ENCODE measurements around the gene GLIS2. TPM values are rescaled to one million over a fixed set of nuclear protein-coding genes. Genes with fewer than 3 reads are reported as not detected.
"Not testable (repeated sequence)": the region's sequence is repeated elsewhere in the genome, so short reads cannot be mapped to it uniquely, and the experiment has no call there.

GLIS2 gene
- polyA plus RNA-seq, 1 donor, result 11.5 TPM

GRCh38 chr16:4337540-4338088 lies 21.7 kb downstream of the GLIS2 start:
- no CpG with 5 or more reads among the region's 12 CpGs for WGBS (ENCODE audit: insufficient coverage, low lambda C conversion rate)
- no peak overlapping the region for H3K4me3 ChIP-seq (ENCODE audit: low read length)
- H3K36me3 ChIP-seq (ENCODE audit: control insufficient read depth, insufficient read depth, low read length), result peaks cover 63% of the 10 kb centered on the region
- no peaks in the 10 kb centered on the region for H3K27me3 ChIP-seq (ENCODE audit: control insufficient read depth, insufficient read depth, low read length)
- no peaks in the 10 kb centered on the region for H3K4me1 ChIP-seq (ENCODE audit: control insufficient read depth, insufficient read depth, low read length)
- DNase-seq, result no peak
- no peak overlapping the region for H3K27ac ChIP-seq (ENCODE audit: low read length)
- H3K9me3 ChIP-seq (ENCODE audit: control insufficient read depth, low read depth, low read length), result no peaks in the 10 kb centered on the region

GRCh38 chr16:4338125-4338582 lies 22.3 kb downstream of the GLIS2 start:
- Histone ChIP-seq H3K9me3 (ENCODE audit: control insufficient read depth, low read depth, low read length) (no peaks in the 10 kb centered on the region), H3K36me3 (ENCODE audit: control insufficient read depth, insufficient read depth, low read length) (peaks cover 62% of the 10 kb centered on the region), H3K27me3 (ENCODE audit: control insufficient read depth, insufficient read depth, low read length) (no peaks in the 10 kb centered on the region), H3K27ac (ENCODE audit: low read length) (no peak overlapping the region), H3K4me3 (ENCODE audit: low read length) (no peak overlapping the region), H3K4me1 (ENCODE audit: control insufficient read depth, insufficient read depth, low read length) (no peaks in the 10 kb centered on the region)
- no CpG with 5 or more reads among the region's 12 CpGs for WGBS (ENCODE audit: insufficient coverage, low lambda C conversion rate)
- DNase-seq, result no peak

GRCh38 chr16:4338712-4339299 lies 22.9 kb downstream of the GLIS2 start:
- Histone ChIP-seq H3K27ac (ENCODE audit: low read length) (no peak overlapping the region), H3K4me3 (ENCODE audit: low read length) (no peak overlapping the region), H3K9me3 (ENCODE audit: control insufficient read depth, low read depth, low read length) (no peaks in the 10 kb centered on the region), H3K27me3 (ENCODE audit: control insufficient read depth, insufficient read depth, low read length) (no peaks in the 10 kb centered on the region), H3K4me1 (ENCODE audit: control insufficient read depth, insufficient read depth, low read length) (no peaks in the 10 kb centered on the region), H3K36me3 (ENCODE audit: control insufficient read depth, insufficient read depth, low read length) (peaks cover 62% of the 10 kb centered on the region)
- no peak for DNase-seq
- no CpG with 5 or more reads among the region's 10 CpGs for WGBS (ENCODE audit: insufficient coverage, low lambda C conversion rate)

- WGBS (ENCODE audit: insufficient coverage, low lambda C conversion rate), result no CpG with 5 or more reads among the region's 10 CpGs
- Histone ChIP-seq H3K9me3 (ENCODE audit: control insufficient read depth, low read depth, low read length) (peaks cover 2% of the 10 kb centered on the region), H3K27ac (ENCODE audit: low read length) (no peak overlapping the region), H3K36me3 (ENCODE audit: control insufficient read depth, insufficient read depth, low read length) (peaks cover 62% of the 10 kb centered on the region), H3K27me3 (ENCODE audit: control insufficient read depth, insufficient read depth, low read length) (no peaks in the 10 kb centered on the region), H3K4me3 (ENCODE audit: low read length) (no peak overlapping the region), H3K4me1 (ENCODE audit: control insufficient read depth, insufficient read depth, low read length) (no peaks in the 10 kb centered on the region)
- no peak for DNase-seq
These were observed 23.6 kb downstream of the GLIS2 start for GRCh38 chr16:4339455-4339854.

GRCh38 chr16:4339909-4340308 lies 24.0 kb downstream of the GLIS2 start:
- Histone ChIP-seq H3K27me3 (ENCODE audit: control insufficient read depth, insufficient read depth, low read length) (no peaks in the 10 kb centered on the region), H3K4me3 (ENCODE audit: low read length) (no peak overlapping the region), H3K36me3 (ENCODE audit: control insufficient read depth, insufficient read depth, low read length) (peaks cover 57% of the 10 kb centered on the region), H3K9me3 (ENCODE audit: control insufficient read depth, low read depth, low read length) (peaks cover 3% of the 10 kb centered on the region), H3K27ac (ENCODE audit: low read length) (no peak overlapping the region), H3K4me1 (ENCODE audit: control insufficient read depth, insufficient read depth, low read length) (no peaks in the 10 kb centered on the region)
- no peak for DNase-seq
- WGBS (ENCODE audit: insufficient coverage, low lambda C conversion rate), result no CpG with 5 or more reads among the region's 14 CpGs

- H3K27ac ChIP-seq (ENCODE audit: low read length), result no peak overlapping the region
- peaks cover 52% of the 10 kb centered on the region for H3K36me3 ChIP-seq (ENCODE audit: control insufficient read depth, insufficient read depth, low read length)
These were observed 24.6 kb downstream of the GLIS2 start for GRCh38 chr16:4340443-4340842.

GRCh38 chr16:4341250-4341649 lies 25.4 kb downstream of the GLIS2 start:
- WGBS (ENCODE audit: insufficient coverage, low lambda C conversion rate), result no CpG with 5 or more reads among the region's 13 CpGs
- Histone ChIP-seq H3K9me3 (ENCODE audit: control insufficient read depth, low read depth, low read length) (peaks cover 3% of the 10 kb centered on the region), H3K27ac (ENCODE audit: low read length) (no peak overlapping the region), H3K4me1 (ENCODE audit: control insufficient read depth, insufficient read depth, low read length) (no peaks in the 10 kb centered on the region), H3K4me3 (ENCODE audit: low read length) (no peak overlapping the region), H3K27me3 (ENCODE audit: control insufficient read depth, insufficient read depth, low read length) (no peaks in the 10 kb centered on the region), H3K36me3 (ENCODE audit: control insufficient read depth, insufficient read depth, low read length) (peaks cover 50% of the 10 kb centered on the region)
- DNase-seq, result no peak

More at GRCh38 chr16:4340443-4340842, 24.6 kb downstream of the GLIS2 start:
- Histone ChIP-seq H3K4me1 (ENCODE audit: control insufficient read depth, insufficient read depth, low read length) (no peaks in the 10 kb centered on the region), H3K27me3 (ENCODE audit: control insufficient read depth, insufficient read depth, low read length) (no peaks in the 10 kb centered on the region), H3K9me3 (ENCODE audit: control insufficient read depth, low read depth, low read length) (peaks cover 3% of the 10 kb centered on the region), H3K4me3 (ENCODE audit: low read length) (no peak overlapping the region)
- WGBS (ENCODE audit: insufficient coverage, low lambda C conversion rate), result no CpG with 5 or more reads among the region's 6 CpGs
- DNase-seq, result no peak

- Histone ChIP-seq H3K9me3 (ENCODE audit: control insufficient read depth, low read depth, low read length) (peaks cover 3% of the 10 kb centered on the region), H3K4me1 (ENCODE audit: control insufficient read depth, insufficient read depth, low read length) (peaks cover 11% of the 10 kb centered on the region), H3K27ac (ENCODE audit: low read length) (no peak overlapping the region), H3K36me3 (ENCODE audit: control insufficient read depth, insufficient read depth, low read length) (peaks cover 35% of the 10 kb centered on the region), H3K27me3 (ENCODE audit: control insufficient read depth, insufficient read depth, low read length) (no peaks in the 10 kb centered on the region), H3K4me3 (ENCODE audit: low read length) (no peak overlapping the region)
- no CpG with 5 or more reads among the region's 21 CpGs for WGBS (ENCODE audit: insufficient coverage, low lambda C conversion rate)
- DNase-seq, result no peak
These were observed 27.2 kb downstream of the GLIS2 start for GRCh38 chr16:4342866-4343744.

- not testable (repeated sequence) for H3K9me3 ChIP-seq (ENCODE audit: control insufficient read depth, low read depth, low read length); H3K27ac ChIP-seq (ENCODE audit: low read length); DNase-seq; H3K4me3 ChIP-seq (ENCODE audit: low read length); H3K27me3 ChIP-seq (ENCODE audit: control insufficient read depth, insufficient read depth, low read length)
- peaks cover 14% of the 10 kb centered on the region for H3K4me1 ChIP-seq (ENCODE audit: control insufficient read depth, insufficient read depth, low read length)
- H3K36me3 ChIP-seq (ENCODE audit: control insufficient read depth, insufficient read depth, low read length), result peaks cover 24% of the 10 kb centered on the region
- no CpG with 5 or more reads among the region's 10 CpGs for WGBS (ENCODE audit: insufficient coverage, low lambda C conversion rate)
These were observed 28.6 kb downstream of the GLIS2 start for GRCh38 chr16:4344300-4344982.
